D721Med (cell line): ENCODE measurements around the gene KCNG1.

Experiments
- DNase-seq: peaks from one replicate; pipeline ENCODE4 v3.0.0; 2011; ENCODE audit warnings: low spot score; ENCODE audit not compliant: insufficient read length
- FAIRE-seq: peaks from 2 replicates; lab custom pipeline; 2011; peaks lifted over from hg19 to GRCh38; lab: Jason Lieb, UNC
- CTCF ChIP-seq: IDR thresholded peaks from 2 replicates; pipeline ENCODE4 v1.5.1; 2012; ENCODE audit warnings: mild to moderate bottlenecking, control low read depth; ENCODE audit not compliant: insufficient read depth; ENCODE audit errors: missing control alignments

The KCNG1 gene

DNA sequence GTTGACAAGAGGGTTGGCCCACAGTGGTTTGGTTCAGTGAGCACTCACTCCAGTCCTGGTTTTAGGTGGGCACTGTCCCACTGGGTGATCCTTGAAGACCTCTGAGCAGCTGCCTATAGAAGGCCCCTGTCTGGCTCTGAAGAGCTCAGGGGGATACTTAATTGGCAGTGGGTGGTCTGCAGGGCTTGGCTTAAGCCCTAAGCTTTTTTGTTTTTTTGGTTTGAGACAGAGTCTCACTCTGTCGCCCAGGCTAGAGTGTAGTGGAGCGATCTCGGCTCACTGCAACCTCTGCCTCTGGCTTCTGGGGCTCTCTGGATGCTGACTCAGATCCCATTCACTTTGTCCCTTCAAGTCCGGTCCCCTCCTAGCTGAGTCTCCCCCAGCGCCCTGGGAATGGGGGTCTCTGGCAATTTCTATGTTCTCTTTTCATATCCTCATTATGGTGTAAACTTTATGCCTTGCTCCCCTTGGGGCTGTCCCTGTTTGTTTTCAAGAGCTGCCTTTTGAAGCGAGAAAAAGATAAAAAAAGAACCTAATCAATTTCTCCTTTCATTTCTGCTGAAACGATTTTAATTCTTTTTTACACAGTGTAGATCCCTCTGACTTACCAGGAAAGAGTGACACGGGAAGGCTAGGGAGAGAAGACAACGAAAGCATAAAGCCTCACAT is 12.2 kb upstream of the KCNG1 start:
- DNase-seq (no peak), FAIRE-seq (no peak)
- TF ChIP-seq CTCF = no peak

- TF ChIP-seq CTCF = no peak
- FAIRE-seq (no peak), DNase-seq (no peak)
Observed at GRCh38 chr20:51034476-51034875, 11.6 kb upstream of the KCNG1 start.

DNA sequence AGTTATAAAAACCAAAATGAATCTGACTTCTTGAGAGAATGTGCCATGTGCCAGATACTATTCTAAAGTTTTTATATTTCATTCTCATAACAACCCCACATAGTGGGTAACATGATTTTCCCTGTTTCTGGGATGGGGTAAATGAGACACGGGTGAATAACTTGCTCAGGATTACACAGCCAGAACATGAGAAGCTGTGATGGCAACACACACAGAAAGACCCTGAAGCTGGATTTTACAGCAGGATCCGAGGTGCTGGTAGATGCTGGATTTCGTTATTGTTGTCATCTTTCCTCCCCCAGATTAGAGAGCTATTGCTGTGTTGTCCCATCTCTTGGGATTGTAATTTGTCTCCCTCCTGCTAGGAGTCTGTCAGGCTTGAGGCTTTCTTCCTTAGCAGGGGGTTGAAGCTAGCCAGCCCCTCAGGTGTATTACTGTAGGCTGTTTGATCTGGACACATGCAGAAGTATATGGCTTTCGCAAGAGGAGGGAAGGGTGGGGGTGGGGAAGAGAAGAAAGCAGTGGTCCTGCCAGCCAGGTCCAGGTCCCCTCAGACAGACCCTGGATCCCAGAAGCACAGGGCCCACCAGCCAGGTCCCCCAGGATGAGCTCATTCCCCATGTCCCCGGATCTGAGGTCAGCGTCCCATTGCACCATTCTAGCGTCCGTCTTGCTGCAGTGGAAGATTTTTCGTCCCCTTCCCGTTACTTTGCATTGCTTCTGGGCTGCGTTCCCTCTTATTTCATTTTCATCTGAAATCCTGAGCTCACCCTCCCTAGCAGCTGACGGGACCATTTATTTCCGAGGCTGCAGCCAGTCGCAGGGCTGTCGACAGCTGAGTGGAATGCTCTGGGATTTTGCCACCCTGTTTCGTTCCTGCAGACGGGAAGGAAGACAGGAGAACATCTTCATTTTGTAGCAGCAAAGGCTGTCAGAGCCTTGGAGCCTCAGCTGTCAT is 7.3 kb upstream of the KCNG1 start:
- FAIRE-seq = no peak
- DNase-seq = no peak
- no peak for TF ChIP-seq CTCF

GRCh38 chr20:51029556-51029955 is 6.6 kb upstream of the KCNG1 start:
- TF ChIP-seq CTCF = no peak
- DNase-seq (no peak), FAIRE-seq (no peak)

GRCh38 chr20:51028616-51029212 is 5.8 kb upstream of the KCNG1 start:
- FAIRE-seq = no peak
- TF ChIP-seq CTCF = no peak
- no peak for DNase-seq

DNA sequence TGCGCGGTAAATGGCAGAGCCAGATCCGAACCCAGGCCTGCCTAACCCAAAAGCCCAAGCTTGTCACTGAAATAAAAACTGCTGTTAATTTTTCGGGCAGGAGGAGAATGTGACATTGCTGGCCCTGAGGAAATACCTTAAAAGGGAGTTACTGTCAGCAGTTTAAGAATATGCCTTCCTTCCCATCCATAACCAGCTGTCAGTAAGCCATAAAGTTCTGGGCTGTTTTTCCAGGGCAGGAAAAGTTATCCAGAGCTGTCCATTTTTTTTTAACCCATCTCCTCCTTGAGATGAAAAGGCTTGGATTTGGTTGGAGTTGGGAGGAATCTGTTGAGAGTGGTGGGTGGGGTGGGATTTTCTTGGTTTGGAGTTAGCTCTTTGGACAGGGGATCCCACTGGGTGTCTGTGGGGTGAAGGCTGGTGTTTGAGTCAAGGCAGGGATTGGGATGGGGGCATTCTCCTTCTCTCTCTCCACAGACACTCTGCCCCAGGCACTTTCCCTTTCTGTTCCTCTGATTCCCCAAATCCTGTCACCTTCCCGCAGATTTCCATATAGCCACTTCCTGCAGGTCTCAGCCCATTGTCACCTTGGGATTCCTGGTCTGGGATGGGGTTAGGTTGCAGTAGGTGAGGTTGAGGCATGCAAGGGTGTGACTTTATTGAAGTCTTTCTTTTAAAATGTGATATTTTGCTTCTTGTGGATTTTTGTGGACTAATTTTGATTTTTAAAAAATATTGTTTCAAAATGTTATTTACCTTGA is 4.3 kb upstream of the KCNG1 start:
- DNase-seq (no peak), FAIRE-seq (no peak)
- TF ChIP-seq CTCF = no peak
